Measurements from ENCODE around the gene CYP1B1. TPM values are rescaled to one million over a fixed set of nuclear protein-coding genes. Genes with fewer than 3 reads are reported as not detected.

CYP1B1 gene
- total RNA-seq, 1 experiment from 2014 or later = 1.3 TPM

DNA sequence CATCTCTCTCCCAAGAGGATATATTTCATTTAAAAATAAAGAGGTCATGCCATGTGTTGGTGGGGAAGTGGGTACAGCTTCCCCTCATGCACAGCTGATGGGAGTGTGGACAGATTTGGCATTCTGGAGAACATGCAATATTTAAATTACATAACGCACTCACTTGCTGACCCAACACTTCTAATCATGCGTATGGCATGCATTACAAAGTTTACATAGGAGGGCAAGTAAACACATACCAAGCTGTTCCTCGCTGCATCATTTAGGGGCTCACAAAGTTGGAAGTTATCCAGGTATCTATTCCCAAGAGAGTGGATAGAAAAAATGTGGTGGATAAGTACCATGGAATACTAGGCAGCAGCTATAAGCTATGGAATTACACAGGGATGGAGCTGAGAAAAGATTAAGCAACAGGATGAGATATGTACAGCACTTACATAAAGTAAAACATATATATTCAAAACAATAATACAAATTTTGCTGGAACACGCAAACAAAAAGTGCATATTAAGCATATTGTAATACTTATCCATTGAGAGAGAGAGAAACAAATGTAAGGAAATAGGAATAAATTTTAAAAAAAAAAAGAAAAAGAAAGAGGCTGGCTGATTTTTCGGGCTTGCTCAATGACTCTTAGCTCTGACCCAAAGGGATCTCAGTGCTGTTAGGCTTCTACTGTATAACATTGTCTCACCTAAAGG lies 11.0 kb downstream of the CYP1B1 start:
- no peak for DNase-seq
- Histone ChIP-seq H3K36me3 (ENCODE audit: control insufficient read depth, insufficient read depth, low read length) (no peaks in the 10 kb centered on the region), H3K4me1 (no peaks in the 10 kb centered on the region), H3K27me3 (replicated peaks; ENCODE audit: control insufficient read depth, insufficient read depth, low read length) (no peaks in the 10 kb centered on the region), H3K4me3 (ENCODE audit: low read depth, low read length) (no peak overlapping the region), H3K9me3 (no peaks in the 10 kb centered on the region)
- Mint-ChIP-seq H3K36me3 (ENCODE audit: insufficient read depth, unreplicated experiment) (no peaks in the 10 kb centered on the region), H3K27me3 (ENCODE audit: insufficient read depth, unreplicated experiment) (no peaks in the 10 kb centered on the region), H3K27ac (ENCODE audit: unreplicated experiment) (no peak overlapping the region), H3K9me3 (ENCODE audit: unreplicated experiment) (no peaks in the 10 kb centered on the region), H3K4me1 (ENCODE audit: low read depth, unreplicated experiment) (peaks cover 8% of the 10 kb centered on the region), H3K4me3 (ENCODE audit: unreplicated experiment) (no peak overlapping the region)
- intact Hi-C loops (cut with micrococcal nuclease; ENCODE audit: unreplicated experiment) = no loop called here
- POLR2A ChIA-PET = no interaction called here
- CTCF ChIA-PET = no interaction called here
- BruUV-seq (replicated peaks) = no TSS peak
- TF ChIP-seq, protein P1, sequence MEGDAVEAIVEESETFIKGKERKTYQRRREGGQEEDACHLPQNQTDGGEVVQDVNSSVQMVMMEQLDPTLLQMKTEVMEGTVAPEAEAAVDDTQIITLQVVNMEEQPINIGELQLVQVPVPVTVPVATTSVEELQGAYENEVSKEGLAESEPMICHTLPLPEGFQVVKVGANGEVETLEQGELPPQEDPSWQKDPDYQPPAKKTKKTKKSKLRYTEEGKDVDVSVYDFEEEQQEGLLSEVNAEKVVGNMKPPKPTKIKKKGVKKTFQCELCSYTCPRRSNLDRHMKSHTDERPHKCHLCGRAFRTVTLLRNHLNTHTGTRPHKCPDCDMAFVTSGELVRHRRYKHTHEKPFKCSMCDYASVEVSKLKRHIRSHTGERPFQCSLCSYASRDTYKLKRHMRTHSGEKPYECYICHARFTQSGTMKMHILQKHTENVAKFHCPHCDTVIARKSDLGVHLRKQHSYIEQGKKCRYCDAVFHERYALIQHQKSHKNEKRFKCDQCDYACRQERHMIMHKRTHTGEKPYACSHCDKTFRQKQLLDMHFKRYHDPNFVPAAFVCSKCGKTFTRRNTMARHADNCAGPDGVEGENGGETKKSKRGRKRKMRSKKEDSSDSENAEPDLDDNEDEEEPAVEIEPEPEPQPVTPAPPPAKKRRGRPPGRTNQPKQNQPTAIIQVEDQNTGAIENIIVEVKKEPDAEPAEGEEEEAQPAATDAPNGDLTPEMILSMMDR (IDR thresholded peaks at IDR 0.05; ENCODE audit: insufficient read depth in 1 of 2, low read depth in 1 of 2, low read length in 1 of 2, severe bottlenecking in 1 of 2, unreplicated experiment in 1 of 2) = no peak

DNA sequence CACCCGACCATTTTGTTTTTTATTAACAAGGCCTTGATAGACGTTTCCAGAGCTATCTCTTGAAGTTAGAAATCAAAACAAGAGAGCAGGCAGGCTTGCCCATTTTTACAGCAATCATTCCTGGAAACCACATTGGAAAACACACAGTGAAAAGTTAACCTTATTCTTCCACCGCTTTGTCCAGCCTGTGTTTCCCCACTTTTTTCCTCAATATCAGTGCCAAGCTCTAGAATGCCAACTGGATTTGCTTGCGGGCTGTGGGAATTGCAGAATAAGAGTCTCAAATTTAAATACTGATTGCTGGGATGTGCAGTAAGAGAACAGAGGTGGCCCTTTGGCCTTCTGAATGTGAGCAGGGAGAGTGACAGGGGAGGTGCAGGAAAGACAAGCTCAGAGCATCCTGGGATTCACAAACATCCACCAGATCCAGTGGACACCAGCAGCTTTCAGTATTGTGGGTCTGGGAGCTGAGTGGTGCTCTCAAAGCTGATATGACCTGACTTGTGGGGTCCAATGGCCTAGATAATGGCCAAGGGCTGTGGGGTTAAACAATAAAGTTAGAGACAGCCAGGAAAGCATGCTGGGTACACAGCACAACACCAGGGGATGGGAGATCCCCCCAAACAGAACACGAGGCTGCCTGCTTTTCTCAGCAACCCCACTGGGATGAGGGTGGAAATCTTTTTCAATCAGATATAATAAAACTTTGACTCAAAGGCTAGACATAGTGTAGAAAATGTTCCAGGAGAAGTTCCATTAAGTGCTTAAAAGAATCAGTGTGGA lies 15.5 kb downstream of the CYP1B1 start:
- POLR2A ChIA-PET = no interaction called here

DNA sequence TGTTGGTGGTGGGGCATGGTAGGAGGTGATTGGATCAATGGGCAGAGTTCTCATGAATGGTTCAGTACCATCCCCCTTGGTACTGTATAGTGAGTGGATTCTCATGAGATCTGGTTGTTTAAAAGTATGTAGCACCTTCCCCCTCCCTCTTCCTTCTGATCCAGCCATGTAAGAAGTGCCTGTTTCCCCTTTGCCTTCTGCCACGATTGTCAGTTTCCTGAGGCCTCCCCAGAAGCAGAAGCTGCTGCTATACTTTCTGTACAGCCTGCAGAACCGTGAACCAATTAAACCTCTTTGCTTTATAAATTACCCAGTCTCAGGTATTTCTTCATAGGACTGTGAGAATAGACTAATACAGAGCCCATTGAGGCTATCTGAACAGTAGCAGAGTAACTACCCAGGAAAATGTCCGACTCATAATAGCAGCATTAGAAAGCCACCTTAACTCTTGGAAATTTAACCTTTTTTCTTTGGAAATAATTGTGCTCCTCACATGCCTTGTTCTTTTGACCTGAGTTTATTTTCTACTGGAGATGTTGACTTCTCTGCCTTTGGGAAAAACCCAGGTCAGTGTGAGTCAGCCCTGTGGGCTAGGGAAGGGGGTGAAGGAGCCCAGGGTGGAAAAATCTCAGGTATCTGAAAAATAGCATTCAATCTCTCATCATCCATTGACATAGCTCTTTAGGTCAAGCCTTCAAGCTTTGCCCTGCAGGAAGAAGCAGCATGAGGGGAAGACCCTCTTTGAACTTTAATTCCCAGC lies 18.1 kb downstream of the CYP1B1 start:
- Mint-ChIP-seq H3K36me3 (ENCODE audit: insufficient read depth, unreplicated experiment) (no peaks in the 10 kb centered on the region), H3K27ac (ENCODE audit: unreplicated experiment) (no peak overlapping the region), H3K4me3 (ENCODE audit: unreplicated experiment) (no peak overlapping the region), H3K4me1 (ENCODE audit: low read depth, unreplicated experiment) (no peaks in the 10 kb centered on the region), H3K9me3 (ENCODE audit: unreplicated experiment) (no peaks in the 10 kb centered on the region), H3K27me3 (ENCODE audit: insufficient read depth, unreplicated experiment) (peaks cover 3% of the 10 kb centered on the region)
- ChIA-PET CTCF (no interaction called here), POLR2A (no interaction called here)
- no peak for DNase-seq
- no peaks in the 10 kb centered on the region for H3K9me3 ChIP-seq
- no peak overlapping the region for H3K4me3 ChIP-seq (ENCODE audit: low read depth, low read length)
- no TSS peak for BruUV-seq (replicated peaks)
- no peaks in the 10 kb centered on the region for H3K27me3 ChIP-seq (replicated peaks; ENCODE audit: control insufficient read depth, insufficient read depth, low read length)
- no peaks in the 10 kb centered on the region for H3K4me1 ChIP-seq
- intact Hi-C loops (cut with micrococcal nuclease; ENCODE audit: unreplicated experiment) = no loop called here
- TF ChIP-seq, protein P1 (IDR thresholded peaks at IDR 0.05; ENCODE audit: insufficient read depth in 1 of 2, low read depth in 1 of 2, low read length in 1 of 2, severe bottlenecking in 1 of 2, unreplicated experiment in 1 of 2) = no peak
- no peaks in the 10 kb centered on the region for H3K36me3 ChIP-seq (ENCODE audit: control insufficient read depth, insufficient read depth, low read length)

More for the DNA sequence above, 15.5 kb downstream of the CYP1B1 start:
- H3K36me3 Mint-ChIP-seq (ENCODE audit: insufficient read depth, unreplicated experiment) = no peaks in the 10 kb centered on the region
- CTCF ChIA-PET = interaction anchor here (0.6 kb wide), 1 partner anchor 214 kb away, joined by 9 read pairs; no protein-coding TSS in a partner anchor
- Histone ChIP-seq H3K9me3 (no peaks in the 10 kb centered on the region), H3K27me3 (replicated peaks; ENCODE audit: control insufficient read depth, insufficient read depth, low read length) (no peaks in the 10 kb centered on the region), H3K4me3 (ENCODE audit: low read depth, low read length) (no peak overlapping the region), H3K36me3 (ENCODE audit: control insufficient read depth, insufficient read depth, low read length) (no peaks in the 10 kb centered on the region), H3K4me1 (no peaks in the 10 kb centered on the region)
- TF ChIP-seq, protein P1 (IDR thresholded peaks at IDR 0.05; ENCODE audit: insufficient read depth in 1 of 2, low read depth in 1 of 2, low read length in 1 of 2, severe bottlenecking in 1 of 2, unreplicated experiment in 1 of 2) = no peak
- no TSS peak for BruUV-seq (replicated peaks)
- no peaks in the 10 kb centered on the region for H3K27me3 Mint-ChIP-seq (ENCODE audit: insufficient read depth, unreplicated experiment)
- no peak for DNase-seq
- H3K9me3 Mint-ChIP-seq (ENCODE audit: unreplicated experiment) = no peaks in the 10 kb centered on the region
- H3K27ac Mint-ChIP-seq (ENCODE audit: unreplicated experiment) = no peak overlapping the region
- peaks cover 8% of the 10 kb centered on the region for H3K4me1 Mint-ChIP-seq (ENCODE audit: low read depth, unreplicated experiment)
- no peak overlapping the region for H3K4me3 Mint-ChIP-seq (ENCODE audit: unreplicated experiment)
- intact Hi-C loops (cut with micrococcal nuclease; ENCODE audit: unreplicated experiment) = no loop called here
